HL-60 (cell line): ENCODE data around the gene GSTO1.

Source experiments
- DNase-seq, 2 experiments: peaks; one replicate each; pipeline ENCODE4 v3.0.0-alpha.2; 2010 to 2020; ENCODE audit warnings: low read depth in 1 of 2, low spot score in 1 of 2
- H3K27ac ChIP-seq: fragments of 250-450 bp; sonication (Bioruptor Pico); replicated peaks from 2 replicates; pipeline ENCODE4 v1.5.1; 2020; ENCODE audit warnings: mild to moderate bottlenecking, moderate library complexity
- H3K27me3 ChIP-seq: fragments of 250-450 bp; sonication (Bioruptor Pico); 2 replicates; pipeline ENCODE4 v1.5.1; 2021; ENCODE audit warnings: mild to moderate bottlenecking, moderate library complexity; ENCODE audit not compliant: insufficient read depth, poor library complexity, severe bottlenecking
- H3K4me3 ChIP-seq: replicated peaks from 2 replicates; pipeline ENCODE4 v1.5.1; 2011; ENCODE audit warnings: mild to moderate bottlenecking, control low read depth, low read length; ENCODE audit not compliant: insufficient read depth
- GABPA ChIP-seq: IDR thresholded peaks from 2 replicates; pipeline ENCODE4 v1.6.1; 2012; ENCODE audit warnings: low read depth
- POLR2AphosphoS5 ChIP-seq: IDR thresholded peaks from 2 replicates; pipeline ENCODE4 v1.6.1; 2012; ENCODE audit warnings: low read depth
- SPI1 ChIP-seq: IDR thresholded peaks from 2 replicates; pipeline ENCODE4 v1.6.1; 2012; ENCODE audit warnings: low read depth, mild to moderate bottlenecking, borderline replicate concordance
- TF ChIP-seq, protein P1 (sequence below): IDR thresholded peaks from one replicate; pipeline ENCODE4 v1.5.1; 2011; ENCODE audit warnings: low read length, control low read depth, inconsistent platforms; ENCODE audit not compliant: insufficient read depth
- TF ChIP-seq, protein P2 (sequence below): IDR thresholded peaks from 2 replicates; pipeline ENCODE4 v1.6.1; 2012; ENCODE audit warnings: low read depth; ENCODE audit not compliant: insufficient replicate concordance

GSTO1 gene

DNA sequence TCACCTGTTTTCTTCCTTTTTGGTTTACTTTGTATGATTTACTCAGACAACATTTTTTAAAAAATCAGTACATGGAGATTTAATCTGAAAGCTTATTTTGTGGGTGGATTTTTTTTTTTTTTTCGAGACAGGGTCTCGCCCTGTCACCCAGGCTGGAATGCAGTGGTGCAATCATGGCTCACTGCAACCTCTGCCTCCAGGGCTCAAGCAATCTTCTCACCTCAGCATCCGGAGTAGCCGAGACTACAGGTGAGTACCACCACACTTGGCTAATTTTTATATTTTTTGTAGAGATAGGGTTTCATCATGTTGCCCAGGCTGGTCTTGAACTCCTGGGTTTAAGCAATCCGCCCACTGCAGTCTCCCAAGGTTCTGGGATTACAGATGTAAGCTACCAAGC lies 2.5 kb downstream of the GSTO1 start:
- no peak overlapping the region for H3K4me3 ChIP-seq
- no peak for DNase-seq
- TF ChIP-seq POLR2AphosphoS5: no peak
- TF ChIP-seq, protein P1, sequence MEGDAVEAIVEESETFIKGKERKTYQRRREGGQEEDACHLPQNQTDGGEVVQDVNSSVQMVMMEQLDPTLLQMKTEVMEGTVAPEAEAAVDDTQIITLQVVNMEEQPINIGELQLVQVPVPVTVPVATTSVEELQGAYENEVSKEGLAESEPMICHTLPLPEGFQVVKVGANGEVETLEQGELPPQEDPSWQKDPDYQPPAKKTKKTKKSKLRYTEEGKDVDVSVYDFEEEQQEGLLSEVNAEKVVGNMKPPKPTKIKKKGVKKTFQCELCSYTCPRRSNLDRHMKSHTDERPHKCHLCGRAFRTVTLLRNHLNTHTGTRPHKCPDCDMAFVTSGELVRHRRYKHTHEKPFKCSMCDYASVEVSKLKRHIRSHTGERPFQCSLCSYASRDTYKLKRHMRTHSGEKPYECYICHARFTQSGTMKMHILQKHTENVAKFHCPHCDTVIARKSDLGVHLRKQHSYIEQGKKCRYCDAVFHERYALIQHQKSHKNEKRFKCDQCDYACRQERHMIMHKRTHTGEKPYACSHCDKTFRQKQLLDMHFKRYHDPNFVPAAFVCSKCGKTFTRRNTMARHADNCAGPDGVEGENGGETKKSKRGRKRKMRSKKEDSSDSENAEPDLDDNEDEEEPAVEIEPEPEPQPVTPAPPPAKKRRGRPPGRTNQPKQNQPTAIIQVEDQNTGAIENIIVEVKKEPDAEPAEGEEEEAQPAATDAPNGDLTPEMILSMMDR: no peak
- TF ChIP-seq GABPA: no peak
- TF ChIP-seq, protein P2, sequence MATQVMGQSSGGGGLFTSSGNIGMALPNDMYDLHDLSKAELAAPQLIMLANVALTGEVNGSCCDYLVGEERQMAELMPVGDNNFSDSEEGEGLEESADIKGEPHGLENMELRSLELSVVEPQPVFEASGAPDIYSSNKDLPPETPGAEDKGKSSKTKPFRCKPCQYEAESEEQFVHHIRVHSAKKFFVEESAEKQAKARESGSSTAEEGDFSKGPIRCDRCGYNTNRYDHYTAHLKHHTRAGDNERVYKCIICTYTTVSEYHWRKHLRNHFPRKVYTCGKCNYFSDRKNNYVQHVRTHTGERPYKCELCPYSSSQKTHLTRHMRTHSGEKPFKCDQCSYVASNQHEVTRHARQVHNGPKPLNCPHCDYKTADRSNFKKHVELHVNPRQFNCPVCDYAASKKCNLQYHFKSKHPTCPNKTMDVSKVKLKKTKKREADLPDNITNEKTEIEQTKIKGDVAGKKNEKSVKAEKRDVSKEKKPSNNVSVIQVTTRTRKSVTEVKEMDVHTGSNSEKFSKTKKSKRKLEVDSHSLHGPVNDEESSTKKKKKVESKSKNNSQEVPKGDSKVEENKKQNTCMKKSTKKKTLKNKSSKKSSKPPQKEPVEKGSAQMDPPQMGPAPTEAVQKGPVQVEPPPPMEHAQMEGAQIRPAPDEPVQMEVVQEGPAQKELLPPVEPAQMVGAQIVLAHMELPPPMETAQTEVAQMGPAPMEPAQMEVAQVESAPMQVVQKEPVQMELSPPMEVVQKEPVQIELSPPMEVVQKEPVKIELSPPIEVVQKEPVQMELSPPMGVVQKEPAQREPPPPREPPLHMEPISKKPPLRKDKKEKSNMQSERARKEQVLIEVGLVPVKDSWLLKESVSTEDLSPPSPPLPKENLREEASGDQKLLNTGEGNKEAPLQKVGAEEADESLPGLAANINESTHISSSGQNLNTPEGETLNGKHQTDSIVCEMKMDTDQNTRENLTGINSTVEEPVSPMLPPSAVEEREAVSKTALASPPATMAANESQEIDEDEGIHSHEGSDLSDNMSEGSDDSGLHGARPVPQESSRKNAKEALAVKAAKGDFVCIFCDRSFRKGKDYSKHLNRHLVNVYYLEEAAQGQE: no peak
- no peak for TF ChIP-seq SPI1
- H3K27me3 ChIP-seq: no peaks in the 10 kb centered on the region
- no peak overlapping the region for H3K27ac ChIP-seq

DNA sequence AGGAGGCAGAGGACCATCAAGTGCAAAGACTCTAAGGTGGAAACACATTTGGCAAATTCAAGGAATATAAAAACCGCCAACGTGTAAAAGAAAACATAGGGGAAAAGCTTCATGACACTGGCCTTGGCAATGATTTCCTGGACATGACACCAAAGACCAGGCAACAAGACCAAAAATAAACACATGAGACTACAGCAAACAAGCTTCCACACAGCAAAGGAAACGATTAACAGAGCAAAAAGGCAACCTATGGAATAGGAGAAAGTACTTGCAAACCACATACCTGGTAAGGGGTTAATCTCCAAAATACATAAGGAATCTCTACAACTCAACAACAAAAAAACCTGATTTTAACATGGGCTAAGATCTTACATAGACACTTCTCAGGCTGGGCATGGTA lies 3.5 kb downstream of the GSTO1 start:
- TF ChIP-seq, protein P2: no peak
- Histone ChIP-seq H3K27ac (no peak overlapping the region), H3K4me3 (no peak overlapping the region), H3K27me3 (no peaks in the 10 kb centered on the region)
- no peak for DNase-seq

DNA sequence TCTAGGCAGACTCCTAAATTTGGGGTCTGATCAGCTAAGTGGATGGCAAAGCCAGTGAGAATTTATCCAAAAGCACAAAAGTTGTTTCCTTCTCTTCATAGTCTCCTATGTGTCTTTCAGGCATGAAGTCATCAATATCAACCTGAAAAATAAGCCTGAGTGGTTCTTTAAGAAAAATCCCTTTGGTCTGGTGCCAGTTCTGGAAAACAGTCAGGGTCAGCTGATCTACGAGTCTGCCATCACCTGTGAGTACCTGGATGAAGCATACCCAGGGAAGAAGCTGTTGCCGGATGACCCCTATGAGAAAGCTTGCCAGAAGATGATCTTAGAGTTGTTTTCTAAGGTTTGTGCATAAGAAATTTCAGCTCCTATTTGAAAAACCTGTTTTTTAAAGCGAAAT lies 4.8 kb downstream of the GSTO1 start:
- Histone ChIP-seq H3K4me3 (no peak overlapping the region), H3K27me3 (no peaks in the 10 kb centered on the region), H3K27ac (no peak overlapping the region)
- TF ChIP-seq SPI1 (no peak), GABPA (no peak), POLR2AphosphoS5 (no peak)
- TF ChIP-seq, protein P2: no peak
- TF ChIP-seq, protein P1: no peak
- DNase-seq: no peak
